IPS-20b (cell line): ENCODE results near the gene UTP11.

Source experiments
- H3K27ac ChIP-seq: one replicate; pipeline ENCODE4 v1.5.1; 2013; ENCODE audit warnings: low read length
- H3K27me3 ChIP-seq: 2 replicates; pipeline ENCODE4 v1.6.1; 2013; ENCODE audit warnings: mild to moderate bottlenecking, low read length, inconsistent platforms; ENCODE audit not compliant: insufficient read depth
- H3K36me3 ChIP-seq: 2 replicates; pipeline ENCODE4 v1.6.1; 2013; ENCODE audit warnings: low read depth, mild to moderate bottlenecking, inconsistent platforms, low read length, moderate library complexity; ENCODE audit not compliant: insufficient read depth
- H3K4me1 ChIP-seq: 2 replicates; pipeline ENCODE4 v1.6.1; 2013; ENCODE audit warnings: mild to moderate bottlenecking, control low read depth, inconsistent platforms, low read length, moderate library complexity; ENCODE audit not compliant: insufficient read depth
- H3K4me3 ChIP-seq: 2 replicates; pipeline ENCODE4 v1.5.1; 2013; ENCODE audit warnings: mild to moderate bottlenecking, low read length, inconsistent platforms
- H3K9ac ChIP-seq: 2 replicates; pipeline ENCODE4 v1.6.1; 2013; ENCODE audit warnings: low read depth, mild to moderate bottlenecking, inconsistent platforms, low read length, moderate library complexity
- H3K9me3 ChIP-seq: 2 replicates; pipeline ENCODE4 v1.6.1; 2013; ENCODE audit warnings: mild to moderate bottlenecking, low read depth, low read length, inconsistent platforms; ENCODE audit not compliant: insufficient read depth

UTP11 gene

GRCh38 chr1:38055398-38055797, 42.9 kb downstream of the UTP11 start:
- Histone ChIP-seq H3K27ac (no peak overlapping the region), H3K27me3 (no peaks in the 10 kb centered on the region), H3K4me1 (peaks cover 4% of the 10 kb centered on the region; the same call in 1 of the 2 replicates), H3K36me3 (no peaks in the 10 kb centered on the region), H3K9me3 (no peaks in the 10 kb centered on the region), H3K4me3 (no peak overlapping the region), H3K9ac (no peak overlapping the region)

DNA sequence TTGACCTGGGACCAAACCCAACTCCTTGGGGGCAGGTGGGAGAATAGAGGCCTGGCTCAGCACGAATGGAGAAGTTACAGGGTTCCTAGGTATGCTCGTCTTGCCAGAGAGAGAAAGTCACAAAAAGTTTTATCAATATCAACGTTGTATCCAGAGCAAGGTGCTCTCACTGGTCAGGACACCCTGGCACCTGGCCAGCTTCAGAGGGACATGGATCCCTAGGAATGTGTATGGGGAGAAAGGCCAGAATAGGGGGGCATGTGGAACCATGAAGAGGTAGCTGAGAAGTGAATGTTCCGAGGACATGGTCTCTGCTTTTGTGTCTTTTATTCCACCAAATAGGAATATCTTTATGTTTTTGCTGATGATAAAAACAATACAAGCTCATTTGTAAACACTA, 43.4 kb downstream of the UTP11 start:
- Histone ChIP-seq H3K4me3 (no peak overlapping the region), H3K36me3 (no peaks in the 10 kb centered on the region), H3K4me1 (peaks cover 4% of the 10 kb centered on the region; the same call in 1 of the 2 replicates), H3K27me3 (no peaks in the 10 kb centered on the region), H3K9ac (no peak overlapping the region), H3K27ac (no peak overlapping the region), H3K9me3 (no peaks in the 10 kb centered on the region)

DNA sequence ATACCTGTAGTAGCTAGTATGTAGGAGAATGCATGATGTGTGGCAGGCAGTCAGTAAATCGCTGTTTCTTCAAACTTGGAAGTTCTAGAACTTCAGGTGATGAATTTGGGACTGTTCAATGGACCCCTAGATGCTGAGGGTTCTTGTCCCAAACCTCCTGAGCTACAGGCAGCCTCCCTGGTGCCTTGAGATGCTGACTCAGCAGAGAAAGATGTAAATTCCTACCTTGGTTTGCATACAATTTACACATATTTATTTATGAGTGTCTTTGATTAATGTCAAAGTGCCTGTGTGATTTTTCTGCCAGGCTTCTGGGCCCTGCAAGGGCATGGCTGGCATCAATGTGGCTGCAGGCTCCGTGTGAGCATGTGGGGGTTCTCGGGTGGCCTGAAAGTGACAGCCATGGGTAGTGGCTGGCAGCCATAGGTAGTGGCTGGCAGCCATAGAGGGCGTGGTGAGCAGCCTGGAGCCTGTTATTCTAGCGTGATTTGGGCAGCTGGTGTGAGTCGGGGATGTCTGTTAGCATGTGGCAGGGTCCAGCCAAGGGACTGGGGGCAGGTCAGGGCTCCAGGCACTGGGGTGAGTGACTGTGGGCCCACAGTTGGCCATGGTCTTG, 47.2 kb downstream of the UTP11 start:
- H3K9ac ChIP-seq, result no peak overlapping the region
- H3K27me3 ChIP-seq, result peaks cover under 1% of the 10 kb centered on the region; the same call in 1 of the 2 replicates
- H3K36me3 ChIP-seq, result no peaks in the 10 kb centered on the region
- peaks cover 11% of the 10 kb centered on the region for H3K4me1 ChIP-seq
- H3K27ac ChIP-seq, result no peak overlapping the region
- no peak overlapping the region for H3K4me3 ChIP-seq
- no peaks in the 10 kb centered on the region for H3K9me3 ChIP-seq

- peaks cover 6% of the 10 kb centered on the region; the same call in 1 of the 2 replicates for H3K27me3 ChIP-seq
- no peaks in the 10 kb centered on the region for H3K36me3 ChIP-seq
- H3K9ac ChIP-seq, result no peak overlapping the region
- no peak overlapping the region for H3K4me3 ChIP-seq
- H3K4me1 ChIP-seq, result peaks cover 11% of the 10 kb centered on the region
- H3K9me3 ChIP-seq, result no peaks in the 10 kb centered on the region
- H3K27ac ChIP-seq, result no peak overlapping the region
These were observed 48.0 kb downstream of the UTP11 start for GRCh38 chr1:38060498-38060897.

- Histone ChIP-seq H3K9me3 (no peaks in the 10 kb centered on the region), H3K36me3 (no peaks in the 10 kb centered on the region), H3K4me3 (no peak overlapping the region), H3K9ac (no peak overlapping the region), H3K27me3 (peaks cover 6% of the 10 kb centered on the region; the same call in 1 of the 2 replicates), H3K27ac (no peak overlapping the region), H3K4me1 (peaks cover 11% of the 10 kb centered on the region)
These were observed 48.8 kb downstream of the UTP11 start for GRCh38 chr1:38061290-38061689.

DNA sequence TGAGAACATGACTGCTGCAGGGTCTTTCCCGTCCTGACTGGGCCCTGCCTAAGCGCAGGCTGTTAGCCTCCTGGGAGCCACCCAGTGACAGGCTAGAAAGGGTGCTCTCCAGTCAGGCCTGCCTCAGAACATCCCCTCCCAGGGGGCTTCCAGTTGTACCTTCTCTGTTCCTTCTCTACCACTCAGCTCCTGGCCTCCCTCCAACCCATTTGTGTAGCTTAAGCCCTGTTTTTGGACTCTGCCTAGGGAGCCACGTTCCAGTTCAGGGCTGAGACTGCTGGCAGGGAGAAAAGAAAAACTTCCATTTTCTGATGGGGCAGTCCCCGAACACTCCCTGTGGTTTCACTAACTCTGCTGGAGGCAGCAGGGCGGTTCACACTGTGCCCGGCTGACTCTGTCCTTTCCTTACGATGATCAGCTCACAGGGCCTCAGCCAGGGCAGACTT, 49.4 kb downstream of the UTP11 start:
- Histone ChIP-seq H3K9ac (no peak overlapping the region), H3K27me3 (peaks cover 6% of the 10 kb centered on the region; the same call in 1 of the 2 replicates), H3K4me1 (peaks cover 11% of the 10 kb centered on the region), H3K9me3 (no peaks in the 10 kb centered on the region), H3K36me3 (no peaks in the 10 kb centered on the region), H3K27ac (no peak overlapping the region), H3K4me3 (no peak overlapping the region)

GRCh38 chr1:38062361-38063288, 50.1 kb downstream of the UTP11 start:
- Histone ChIP-seq H3K4me3 (no peak overlapping the region), H3K9me3 (no peaks in the 10 kb centered on the region), H3K27me3 (peaks cover 6% of the 10 kb centered on the region; the same call in 1 of the 2 replicates), H3K27ac (no peak overlapping the region), H3K36me3 (no peaks in the 10 kb centered on the region), H3K4me1 (peaks cover 11% of the 10 kb centered on the region), H3K9ac (no peak overlapping the region)

DNA sequence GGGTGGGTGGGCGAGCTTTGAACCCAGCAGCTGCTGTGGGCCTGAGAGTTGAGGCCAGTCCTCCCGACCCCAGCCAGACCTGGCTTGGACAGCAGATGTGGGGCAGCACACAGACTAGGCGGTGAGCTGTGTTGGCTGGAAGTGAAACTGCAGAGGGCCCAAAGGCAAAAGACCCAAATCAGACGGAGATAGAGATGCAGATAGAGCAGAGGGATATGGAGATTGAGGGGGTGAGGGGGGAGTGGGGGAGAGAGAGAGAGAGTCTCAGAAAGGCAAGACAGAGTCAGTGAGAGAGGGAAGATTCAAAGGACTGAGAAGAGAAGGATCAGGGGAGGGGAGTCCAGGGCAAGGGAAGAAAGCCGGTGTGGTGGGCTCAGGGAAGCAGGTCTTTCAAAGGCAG, 51.1 kb downstream of the UTP11 start:
- H3K9ac ChIP-seq, result peak overlapping the region; percentile 58; the same call in 1 of the 2 replicates
- H3K4me1 ChIP-seq, result peaks cover 11% of the 10 kb centered on the region
- H3K27ac ChIP-seq, result no peak overlapping the region

DNA sequence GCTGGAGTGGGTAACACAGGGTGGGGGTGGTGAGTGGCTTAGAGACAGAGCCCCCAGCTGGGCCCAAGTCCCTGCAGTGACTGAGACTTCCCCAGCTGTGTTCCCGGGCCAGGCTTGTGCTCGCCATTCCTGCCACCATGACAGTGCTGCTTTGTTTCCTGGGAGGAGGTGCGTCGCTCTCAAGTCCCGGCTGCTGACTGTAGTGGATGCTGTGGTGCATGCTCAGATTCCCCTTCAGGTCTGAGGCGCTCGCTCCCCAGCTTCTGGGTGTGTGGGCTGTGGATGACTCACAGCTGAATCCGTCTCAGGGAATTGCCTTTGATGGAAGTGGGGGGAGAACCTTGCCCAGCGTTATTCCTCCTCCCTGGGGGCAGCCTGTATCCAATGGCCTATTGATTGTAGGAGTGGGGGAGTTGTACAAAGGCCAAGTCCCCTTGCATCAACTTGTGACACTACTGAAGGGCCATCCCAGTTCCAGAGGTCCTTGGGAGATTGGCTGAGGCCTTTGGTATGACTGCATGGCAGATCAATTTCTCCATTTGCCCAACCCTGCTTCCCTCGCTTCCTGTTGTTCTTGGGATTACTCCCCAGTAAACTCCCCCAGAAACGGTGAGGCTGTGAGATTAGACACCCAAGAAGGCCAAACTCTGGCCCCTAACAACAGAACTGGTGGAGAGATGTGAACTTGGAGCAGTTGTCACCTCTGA, 51.8 kb downstream of the UTP11 start:
- Histone ChIP-seq H3K27me3 (peaks cover 6% of the 10 kb centered on the region; the same call in 1 of the 2 replicates), H3K4me1 (peaks cover 11% of the 10 kb centered on the region), H3K36me3 (no peaks in the 10 kb centered on the region), H3K4me3 (peak overlapping the region; percentile 49; the same call in 1 of the 2 replicates), H3K9me3 (no peaks in the 10 kb centered on the region), H3K27ac (no peak overlapping the region), H3K9ac (peak overlapping the region; percentile 58; the same call in 1 of the 2 replicates)

More for the DNA sequence above, 51.1 kb downstream of the UTP11 start:
- H3K27me3 ChIP-seq, result peaks cover 6% of the 10 kb centered on the region; the same call in 1 of the 2 replicates
- H3K4me3 ChIP-seq, result peak overlapping the region; percentile 49; the same call in 1 of the 2 replicates
- no peaks in the 10 kb centered on the region for H3K9me3 ChIP-seq
- H3K36me3 ChIP-seq, result no peaks in the 10 kb centered on the region

GRCh38 chr1:38068220-38068979, 55.9 kb downstream of the UTP11 start:
- peaks cover 16% of the 10 kb centered on the region for H3K4me1 ChIP-seq
- H3K36me3 ChIP-seq, result no peaks in the 10 kb centered on the region
- H3K27ac ChIP-seq, result no peak overlapping the region
- no peak overlapping the region for H3K4me3 ChIP-seq
- H3K9ac ChIP-seq, result no peak overlapping the region
- H3K27me3 ChIP-seq, result peaks cover 6% of the 10 kb centered on the region; the same call in 1 of the 2 replicates
- H3K9me3 ChIP-seq, result no peaks in the 10 kb centered on the region

GRCh38 chr1:38068980-38069340, 56.4 kb downstream of the UTP11 start:
- peaks cover 6% of the 10 kb centered on the region; the same call in 1 of the 2 replicates for H3K27me3 ChIP-seq
- no peak overlapping the region for H3K9ac ChIP-seq
- no peak overlapping the region for H3K27ac ChIP-seq
- no peak overlapping the region for H3K4me3 ChIP-seq
- no peaks in the 10 kb centered on the region for H3K36me3 ChIP-seq
- H3K4me1 ChIP-seq, result peaks cover 17% of the 10 kb centered on the region
- no peaks in the 10 kb centered on the region for H3K9me3 ChIP-seq
